GM18526 (cell line): ENCODE data around the gene AGTPBP1.

Experiments used
- POLR2A ChIP-seq: IDR thresholded peaks from 3 replicates; pipeline ENCODE4 v1.6.1; 2011; ENCODE audit not compliant: insufficient read length; ENCODE audit errors: extremely low read depth

The AGTPBP1 gene

GRCh38 chr9:85726737-85727136 is 15.0 kb downstream of the AGTPBP1 start:
- TF ChIP-seq POLR2A: no peak

- no peak for TF ChIP-seq POLR2A
These were observed 18.5 kb downstream of the AGTPBP1 start for GRCh38 chr9:85723215-85723614.

- no peak for TF ChIP-seq POLR2A
These were observed 24.5 kb downstream of the AGTPBP1 start for GRCh38 chr9:85717220-85717619.

- no peak for TF ChIP-seq POLR2A
These were observed 25.5 kb downstream of the AGTPBP1 start for GRCh38 chr9:85716031-85716877.

GRCh38 chr9:85715587-85715986 is 26.2 kb downstream of the AGTPBP1 start:
- no peak for TF ChIP-seq POLR2A

- no peak for TF ChIP-seq POLR2A
These were observed 27.9 kb downstream of the AGTPBP1 start for GRCh38 chr9:85713897-85714296.

- no peak for TF ChIP-seq POLR2A
These were observed 37.0 kb downstream of the AGTPBP1 start for GRCh38 chr9:85704744-85705143.

- no peak for TF ChIP-seq POLR2A
These were observed 38.4 kb downstream of the AGTPBP1 start for GRCh38 chr9:85703398-85703797.

GRCh38 chr9:85702726-85703289 is 38.9 kb downstream of the AGTPBP1 start:
- no peak for TF ChIP-seq POLR2A

GRCh38 chr9:85702191-85702590 is 39.6 kb downstream of the AGTPBP1 start:
- no peak for TF ChIP-seq POLR2A

GRCh38 chr9:85700330-85700729 is 41.4 kb downstream of the AGTPBP1 start:
- no peak for TF ChIP-seq POLR2A

GRCh38 chr9:85688361-85688760 is 53.4 kb downstream of the AGTPBP1 start:
- no peak for TF ChIP-seq POLR2A

GRCh38 chr9:85685081-85685480 is 56.7 kb downstream of the AGTPBP1 start:
- no peak for TF ChIP-seq POLR2A

GRCh38 chr9:85676790-85677189 is 65.0 kb downstream of the AGTPBP1 start:
- no peak for TF ChIP-seq POLR2A

GRCh38 chr9:85667374-85667773 is 74.4 kb downstream of the AGTPBP1 start:
- TF ChIP-seq POLR2A: no peak

GRCh38 chr9:85666086-85666485 is 75.7 kb downstream of the AGTPBP1 start:
- no peak for TF ChIP-seq POLR2A

GRCh38 chr9:85662573-85662972 is 79.2 kb downstream of the AGTPBP1 start:
- TF ChIP-seq POLR2A: no peak
